OCI-LY1 (cell line): Measurements from ENCODE around the gene JAKMIP2.

Source experiments
- H2AFZ ChIP-seq: fragments of 200-600 bp; sonication (generic), shearing (Covaris generic); 2 replicates; pipeline ENCODE4 v1.6.0; 2014; ENCODE audit warnings: antibody characterized with exemption, mild to moderate bottlenecking, low read length
- H3F3A ChIP-seq: fragments of 200-600 bp; sonication (generic), shearing (Covaris generic); 2 replicates; pipeline ENCODE4 v1.6.0; 2014; ENCODE audit warnings: mild to moderate bottlenecking, antibody characterized with exemption, low read length, moderate library complexity; ENCODE audit not compliant: insufficient read depth
- H3K27ac ChIP-seq: fragments of 200-600 bp; sonication (generic); 2 replicates; pipeline ENCODE4 v1.5.1; 2014; ENCODE audit warnings: low read length, mixed run types, mild to moderate bottlenecking, low read depth; ENCODE audit not compliant: poor library complexity, severe bottlenecking
- H3K27me3 ChIP-seq: fragments of 200-600 bp; sonication (generic); 2 replicates; pipeline ENCODE4 v1.6.0; 2014; ENCODE audit warnings: antibody characterized with exemption, mild to moderate bottlenecking, low read length, moderate library complexity; ENCODE audit not compliant: insufficient read depth
- H3K36me3 ChIP-seq: fragments of 200-600 bp; sonication (generic); 2 replicates; pipeline ENCODE4 v1.6.1; 2014; ENCODE audit warnings: mild to moderate bottlenecking, antibody characterized with exemption, low read length, moderate library complexity, mixed read lengths; ENCODE audit not compliant: insufficient read depth
- H3K4me1 ChIP-seq: fragments of 200-600 bp; sonication (generic); 2 replicates; pipeline ENCODE4 v1.5.1; 2014; ENCODE audit warnings: mild to moderate bottlenecking, low read length, moderate library complexity; ENCODE audit not compliant: insufficient read depth, severe bottlenecking
- H3K4me2 ChIP-seq: fragments of 200-600 bp; sonication (generic), shearing (Covaris generic); 2 replicates; pipeline ENCODE4 v1.6.1; 2014; ENCODE audit warnings: low read length
- H3K4me3 ChIP-seq: fragments of 200-600 bp; sonication (generic); 2 replicates; pipeline ENCODE4 v1.5.1; 2014; ENCODE audit warnings: low read length, low read depth, mild to moderate bottlenecking, mixed read lengths; ENCODE audit not compliant: poor library complexity, severe bottlenecking
- H3K79me2 ChIP-seq: fragments of 200-600 bp; shearing (Covaris generic); 2 replicates; pipeline ENCODE4 v1.6.1; 2016; ENCODE audit warnings: mixed run types, low read length, mixed read lengths; ENCODE audit not compliant: insufficient read depth
- H3K9ac ChIP-seq: fragments of 200-600 bp; sonication (generic), shearing (Covaris generic); 2 replicates; pipeline ENCODE4 v1.6.1; 2014; ENCODE audit warnings: mild to moderate bottlenecking, low read length, mixed read lengths
- H3K9me2 ChIP-seq: fragments of 200-600 bp; sonication (generic), shearing (Covaris generic); 2 replicates; pipeline ENCODE4 v1.6.1; 2014; ENCODE audit warnings: low read depth, mild to moderate bottlenecking, low read length, mixed read lengths
- H3K9me3 ChIP-seq: fragments of 200-600 bp; shearing (Covaris generic); 2 replicates; pipeline ENCODE4 v1.6.1; 2014; ENCODE audit warnings: low read length, mixed read lengths
- H4K20me1 ChIP-seq: fragments of 200-600 bp; sonication (generic), shearing (Covaris generic); 2 replicates; pipeline ENCODE4 v1.6.0; 2016; ENCODE audit warnings: mild to moderate bottlenecking, low read length; ENCODE audit not compliant: insufficient read depth
- CTCF ChIP-seq: fragments of 200-600 bp; sonication (generic), shearing (Covaris generic); IDR thresholded peaks from 2 replicates; pipeline ENCODE4 v1.5.1; 2017; ENCODE audit warnings: mild to moderate bottlenecking, antibody characterized with exemption, low read length, moderate library complexity, mixed read lengths
- EZH2 ChIP-seq: fragments of 200-600 bp; sonication (generic), shearing (Covaris generic); IDR thresholded peaks from 2 replicates; pipeline ENCODE4 v1.8.0; 2017; ENCODE audit warnings: borderline replicate concordance, mixed run types, mild to moderate bottlenecking, antibody characterized with exemption, low read length, moderate library complexity, mixed read lengths

JAKMIP2 gene

GRCh38 chr5:147673266-147673665 is 109.3 kb downstream of the JAKMIP2 start:
- no peaks in the 10 kb centered on the region for H3F3A ChIP-seq
- H2AFZ ChIP-seq, result no peak overlapping the region
- no peaks in the 10 kb centered on the region for H3K36me3 ChIP-seq
- H3K9ac ChIP-seq, result no peak overlapping the region
- no peaks in the 10 kb centered on the region for H3K27me3 ChIP-seq
- H3K9me3 ChIP-seq, result no peaks in the 10 kb centered on the region
- no peaks in the 10 kb centered on the region for H4K20me1 ChIP-seq
- H3K27ac ChIP-seq, result no peak overlapping the region
- H3K9me2 ChIP-seq, result no peaks in the 10 kb centered on the region
- TF ChIP-seq CTCF, result no peak
- TF ChIP-seq EZH2, result no peak
- H3K4me1 ChIP-seq, result no peaks in the 10 kb centered on the region
- no peak overlapping the region for H3K4me2 ChIP-seq
- no peaks in the 10 kb centered on the region for H3K79me2 ChIP-seq
- no peak overlapping the region for H3K4me3 ChIP-seq

GRCh38 chr5:147671365-147671764 is 111.2 kb downstream of the JAKMIP2 start:
- Histone ChIP-seq H3K9ac (no peak overlapping the region), H3K9me2 (no peaks in the 10 kb centered on the region), H3K4me3 (no peak overlapping the region), H3K36me3 (no peaks in the 10 kb centered on the region), H2AFZ (no peak overlapping the region), H3K4me1 (no peaks in the 10 kb centered on the region), H3K27me3 (no peaks in the 10 kb centered on the region), H4K20me1 (no peaks in the 10 kb centered on the region), H3K4me2 (no peak overlapping the region), H3K27ac (no peak overlapping the region), H3K79me2 (no peaks in the 10 kb centered on the region), H3K9me3 (no peaks in the 10 kb centered on the region), H3F3A (no peaks in the 10 kb centered on the region)
- TF ChIP-seq EZH2 (no peak), CTCF (no peak)

GRCh38 chr5:147670815-147671214 is 111.7 kb downstream of the JAKMIP2 start:
- H3K9ac ChIP-seq, result no peak overlapping the region
- no peaks in the 10 kb centered on the region for H3K36me3 ChIP-seq
- H4K20me1 ChIP-seq, result no peaks in the 10 kb centered on the region
- H2AFZ ChIP-seq, result no peak overlapping the region
- no peak overlapping the region for H3K4me3 ChIP-seq
- H3K27me3 ChIP-seq, result no peaks in the 10 kb centered on the region
- H3K79me2 ChIP-seq, result no peaks in the 10 kb centered on the region
- H3K4me1 ChIP-seq, result no peaks in the 10 kb centered on the region
- TF ChIP-seq CTCF (no peak), EZH2 (no peak)
- H3F3A ChIP-seq, result no peaks in the 10 kb centered on the region
- H3K9me2 ChIP-seq, result no peaks in the 10 kb centered on the region
- H3K9me3 ChIP-seq, result no peaks in the 10 kb centered on the region
- no peak overlapping the region for H3K4me2 ChIP-seq
- no peak overlapping the region for H3K27ac ChIP-seq
